ENCODE results near the gene PCNP.

- no peak for TF ChIP-seq CTCF (IDR thresholded peaks at IDR 0.05; ENCODE audit: low read depth, low read length, poor library complexity, severe bottlenecking)
- no peak for TF ChIP-seq EZH2phosphoT487 (IDR thresholded peaks at IDR 0.05; ENCODE audit: borderline replicate concordance, low read length)
Observed at GRCh38 chr3:101619734-101620133, 45.8 kb downstream of the PCNP start.

Data from DOHH2 (cell line).